GM19043 (cell line): ENCODE data around the gene GPR162.
A peak's percentile ranks its signal among the peaks of the same experiment; 100 is the strongest.

Source experiments
- ATAC-seq: cut with Tn5 transposase; IDR thresholded peaks from one replicate; pipeline ENCODE4 v1.9.1; 2021; ENCODE audit warnings: low read depth; ENCODE audit not compliant: unreplicated experiment

Gene GPR162

GRCh38 chr12:6833189-6833890 lies 11.7 kb downstream of the GPR162 start:
- ATAC-seq, result no peak

- ATAC-seq, result no peak
These were observed 12.6 kb downstream of the GPR162 start for GRCh38 chr12:6834254-6834653.

- ATAC-seq, result no peak
These were observed 13.3 kb downstream of the GPR162 start for GRCh38 chr12:6834873-6835272.

GRCh38 chr12:6836851-6837250 lies 15.2 kb downstream of the GPR162 start:
- ATAC-seq, result no peak

GRCh38 chr12:6837370-6838060 lies 15.9 kb downstream of the GPR162 start:
- no peak for ATAC-seq

- ATAC-seq, result no peak
These were observed 17.2 kb downstream of the GPR162 start for GRCh38 chr12:6838854-6839253.

- ATAC-seq, result peak; percentile 80
These were observed 18.0 kb downstream of the GPR162 start for GRCh38 chr12:6839482-6840201.

GRCh38 chr12:6840330-6840729 lies 18.7 kb downstream of the GPR162 start:
- ATAC-seq, result no peak

- no peak for ATAC-seq
These were observed 19.3 kb downstream of the GPR162 start, which contains the start of gene GNB3 for GRCh38 chr12:6840761-6841515. TSS of gene GNB3 (plus strand) at chr12:6840925. CDS start at chr12:6841288, 363 bp downstream.

- ATAC-seq, result no peak
These were observed 20.5 kb downstream of the GPR162 start for GRCh38 chr12:6842075-6842474.

- no peak for ATAC-seq
These were observed 21.7 kb downstream of the GPR162 start for GRCh38 chr12:6843118-6843902.

GRCh38 chr12:6845395-6845794 lies 23.8 kb downstream of the GPR162 start:
- no peak for ATAC-seq

- no peak for ATAC-seq
These were observed 24.8 kb downstream of the GPR162 start for GRCh38 chr12:6846316-6846869.

- no peak for ATAC-seq
These were observed 26.1 kb downstream of the GPR162 start for GRCh38 chr12:6847676-6848075.

- no peak for ATAC-seq
These were observed 27.8 kb downstream of the GPR162 start for GRCh38 chr12:6849427-6849826.

- ATAC-seq, result no peak
These were observed 28.4 kb downstream of the GPR162 start for GRCh38 chr12:6849976-6850560.

- ATAC-seq, result no peak
These were observed 29.2 kb downstream of the GPR162 start for GRCh38 chr12:6850796-6851152.

- ATAC-seq, result peak; percentile 51
These were observed 29.7 kb downstream of the GPR162 start, which contains the start of gene CDCA3 for GRCh38 chr12:6851153-6851920. TSS of gene CDCA3 (minus strand) at chr12:6851286. CDS start at chr12:6850952, 334 bp downstream.
